HFFc6 (cell line): Measurements from ENCODE around the gene MFSD1. TPM values are rescaled to one million over a fixed set of nuclear protein-coding genes. Genes with fewer than 3 reads are reported as not detected.

Experiments used
- DNase-seq: peaks from one replicate; pipeline ENCODE4 v3.0.0-alpha.2; 2018
- H3K27ac Mint-ChIP-seq: 2 replicates; pipeline ENCODE4 v1.8.0; 2020; ENCODE audit warnings: mild to moderate bottlenecking, mixed read lengths
- H3K27me3 Mint-ChIP-seq: 2 replicates; pipeline ENCODE4 v1.8.0; 2021; ENCODE audit warnings: mild to moderate bottlenecking, moderate library complexity, mixed read lengths; ENCODE audit not compliant: insufficient read depth
- H3K36me3 Mint-ChIP-seq: 2 replicates; pipeline ENCODE4 v1.8.0; 2021; ENCODE audit warnings: low read depth, mixed read lengths
- H3K4me1 Mint-ChIP-seq: 2 replicates; pipeline ENCODE4 v1.8.0; 2020; ENCODE audit warnings: low read depth, mixed read lengths
- H3K4me3 Mint-ChIP-seq: 2 replicates; pipeline ENCODE4 v1.8.0; 2020; ENCODE audit warnings: mild to moderate bottlenecking, moderate library complexity, mixed read lengths
- H3K9me3 Mint-ChIP-seq: 2 replicates; pipeline ENCODE4 v1.8.0; 2020; ENCODE audit warnings: mild to moderate bottlenecking, mixed read lengths
- CTCF ChIP-seq: fragments of 200-600 bp; sonication (generic); IDR thresholded peaks from 2 replicates; pipeline ENCODE4 v1.5.0; 2021; ENCODE audit warnings: antibody characterized with exemption, mild to moderate bottlenecking
- total RNA-seq, 6 experiments: library from RNA; stranded (reverse); fragmentation: NEBNext Ultra II Directional; extraction: Animal tissue kit (Norgen Biotek cat#: 25700); gene quantifications; 2 replicates in 1 of 6; 3 replicates in 5 of 6; pipeline ENCODE4 v1.2.3, GENCODE V29; 2021

Gene MFSD1
- total RNA-seq, 6 experiments from 2014 or later = 61.6 to 75.4 (median 68.8) TPM

GRCh38 chr3:158849757-158850156 is 47.9 kb downstream of the MFSD1 start:
- no peak overlapping the region for H3K4me3 Mint-ChIP-seq
- no peaks in the 10 kb centered on the region for H3K36me3 Mint-ChIP-seq
- H3K4me1 Mint-ChIP-seq = 0 out of 2 replicates have a peak, but pooled peaks cover 7% of the 10 kb centered on the region
- no peak overlapping the region for H3K27ac Mint-ChIP-seq
- no peak for DNase-seq
- H3K27me3 Mint-ChIP-seq = peaks cover 20% of the 10 kb centered on the region
- H3K9me3 Mint-ChIP-seq = no peaks in the 10 kb centered on the region
- TF ChIP-seq CTCF = no peak

GRCh38 chr3:158859362-158859761 is 57.5 kb downstream of the MFSD1 start:
- TF ChIP-seq CTCF = no peak
- no peak for DNase-seq
- H3K36me3 Mint-ChIP-seq = no peaks in the 10 kb centered on the region
- no peaks in the 10 kb centered on the region for H3K9me3 Mint-ChIP-seq
- H3K27me3 Mint-ChIP-seq = peaks cover 5% of the 10 kb centered on the region
- H3K4me1 Mint-ChIP-seq = no peaks in the 10 kb centered on the region
- H3K4me3 Mint-ChIP-seq = no peak overlapping the region
- no peak overlapping the region for H3K27ac Mint-ChIP-seq

GRCh38 chr3:158863247-158863646 is 61.4 kb downstream of the MFSD1 start:
- Mint-ChIP-seq H3K36me3 (no peaks in the 10 kb centered on the region), H3K9me3 (no peaks in the 10 kb centered on the region), H3K4me1 (no peaks in the 10 kb centered on the region)

GRCh38 chr3:158864492-158864891 is 62.6 kb downstream of the MFSD1 start:
- Mint-ChIP-seq H3K4me1 (no peaks in the 10 kb centered on the region), H3K9me3 (no peaks in the 10 kb centered on the region), H3K36me3 (no peaks in the 10 kb centered on the region), H3K27ac (no peak overlapping the region), H3K4me3 (no peak overlapping the region), H3K27me3 (peaks cover 8% of the 10 kb centered on the region)
- TF ChIP-seq CTCF = no peak
- DNase-seq = no peak

More at GRCh38 chr3:158863247-158863646, 61.4 kb downstream of the MFSD1 start:
- peaks cover 5% of the 10 kb centered on the region for H3K27me3 Mint-ChIP-seq
- no peak for DNase-seq
- H3K27ac Mint-ChIP-seq = no peak overlapping the region
- no peak overlapping the region for H3K4me3 Mint-ChIP-seq
- TF ChIP-seq CTCF = no peak

- H3K36me3 Mint-ChIP-seq = no peaks in the 10 kb centered on the region
- TF ChIP-seq CTCF = no peak
- no peaks in the 10 kb centered on the region for H3K9me3 Mint-ChIP-seq
- DNase-seq = no peak
- H3K27me3 Mint-ChIP-seq = no peaks in the 10 kb centered on the region; the same call in 1 of the 2 replicates
- no peaks in the 10 kb centered on the region for H3K4me1 Mint-ChIP-seq
- no peak overlapping the region for H3K4me3 Mint-ChIP-seq
- H3K27ac Mint-ChIP-seq = no peak overlapping the region
These were observed 73.8 kb downstream of the MFSD1 start for GRCh38 chr3:158875700-158876099.

Other genes with a start within 250 kb of the MFSD1 start
- 1 to 10 TPM; 1.6 to 4.0 (median 2.9) TPM for gene MLF1, start 230.9 kb upstream of the MFSD1 start, total RNA-seq
- gene GFM1, start 157.5 kb upstream of the MFSD1 start, total RNA-seq = 10 to 100 TPM; 41.6 to 46.4 (median 44.1) TPM
- gene LXN, start 129.4 kb upstream of the MFSD1 start, total RNA-seq = 10 to 100 TPM; 12.2 to 18.8 (median 16.2) TPM
- gene RARRES1, start 69.6 kb upstream of the MFSD1 start, total RNA-seq = 1 to 10 TPM in 1 of 6 experiments, under 1 TPM in 4, not detected in 1; 0.51 to 1.3 (median 0.77) TPM